ENCODE measurements around the gene PAPOLA. TPM values are rescaled to one million over a fixed set of nuclear protein-coding genes. Genes with fewer than 3 reads are reported as not detected.

PAPOLA gene
- total and polyA plus RNA-seq, 2 experiments from 2014 or later = 97.7 to 151 TPM

GRCh38 chr14:96586056-96586455 lies 83.9 kb downstream of the PAPOLA start:
- H3K4me2 ChIP-seq = no peak overlapping the region
- H3K4me1 ChIP-seq (ENCODE audit: insufficient read depth) = no peaks in the 10 kb centered on the region
- H2AFZ ChIP-seq = no peak overlapping the region
- H4K20me1 ChIP-seq (ENCODE audit: insufficient read depth, poor library complexity, severe bottlenecking) = no peaks in the 10 kb centered on the region
- DNase-seq (ENCODE audit: low spot score) = no peak
- no peak overlapping the region for H3K27ac ChIP-seq
- no peaks in the 10 kb centered on the region for H3K36me3 ChIP-seq (replicated peaks; ENCODE audit: insufficient read depth, low read depth)
- peaks cover 18% of the 10 kb centered on the region for H3K27me3 ChIP-seq
- H3K9me2 ChIP-seq (replicated peaks; ENCODE audit: insufficient read depth) = no peaks in the 10 kb centered on the region
- H3K79me2 ChIP-seq = no peaks in the 10 kb centered on the region
- WGBS (ENCODE audit: low lambda C conversion rate, missing lambda C conversion rate) = 81% methylated on average over 11 of the region's 11 CpGs
- H3K4me3 ChIP-seq = no peak overlapping the region
- TF ChIP-seq EZH2phosphoT487 (IDR thresholded peaks at IDR 0.05; ENCODE audit: low read depth, severe bottlenecking, unreplicated experiment) (no peak), EZH2 (IDR thresholded peaks at IDR 0.05; ENCODE audit: borderline replicate concordance) (no peak), CTCF (IDR thresholded peaks at IDR 0.05; ENCODE audit: poor library complexity) (no peak)
- no peaks in the 10 kb centered on the region for H3K9me3 ChIP-seq (ENCODE audit: low read depth)

DNA sequence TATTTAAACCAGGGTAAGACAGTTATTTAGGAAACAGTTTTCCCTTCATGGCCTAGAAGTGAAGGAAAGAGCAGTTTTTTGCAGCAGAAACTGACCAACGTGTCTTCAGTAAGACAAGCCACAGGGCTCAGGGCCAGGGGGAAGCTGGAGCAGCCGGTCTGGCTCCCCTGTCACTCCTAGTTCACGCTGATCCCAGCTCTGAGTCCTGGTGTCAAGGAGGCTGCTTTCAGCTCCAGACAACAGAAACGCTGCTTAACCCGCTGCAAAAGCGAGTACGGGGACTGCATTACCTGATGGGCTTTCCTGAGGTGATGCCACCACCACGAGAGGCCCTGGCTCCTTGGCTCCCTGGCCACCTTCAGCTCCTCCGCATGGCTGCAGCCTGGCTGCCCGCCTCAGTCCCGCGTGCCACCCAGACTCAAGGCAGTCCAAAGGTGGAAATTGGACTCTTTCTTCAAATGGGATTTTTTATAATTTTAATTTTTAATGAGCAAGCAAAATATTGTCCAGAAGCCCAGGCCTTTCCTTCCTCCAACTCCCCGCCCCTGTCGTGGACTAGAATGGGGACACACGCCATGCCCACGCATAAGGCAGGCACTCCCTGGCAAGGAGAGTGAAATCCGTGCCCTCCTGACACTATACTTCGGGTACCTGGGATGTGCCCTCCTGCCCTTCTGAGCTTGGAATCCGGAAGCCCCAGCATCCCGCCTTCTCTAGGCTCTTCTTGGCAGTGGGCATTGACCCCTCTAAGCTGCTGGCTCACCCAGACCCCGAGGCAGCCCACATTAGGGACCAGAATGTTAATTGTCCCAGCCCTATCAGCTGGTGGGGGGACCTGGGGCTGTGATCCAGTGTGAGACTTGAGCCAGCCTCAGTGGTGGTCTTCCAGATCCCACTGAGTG lies 85.0 kb downstream of the PAPOLA start:
- TF ChIP-seq CTCF (IDR thresholded peaks at IDR 0.05; ENCODE audit: poor library complexity) (no peak), EZH2 (IDR thresholded peaks at IDR 0.05; ENCODE audit: borderline replicate concordance) (no peak), EZH2phosphoT487 (IDR thresholded peaks at IDR 0.05; ENCODE audit: low read depth, severe bottlenecking, unreplicated experiment) (no peak)
- no peak overlapping the region for H2AFZ ChIP-seq
- peaks cover 18% of the 10 kb centered on the region for H3K27me3 ChIP-seq
- H3K27ac ChIP-seq = no peak overlapping the region
- H3K4me3 ChIP-seq = no peak overlapping the region
- H4K20me1 ChIP-seq (ENCODE audit: insufficient read depth, poor library complexity, severe bottlenecking) = no peaks in the 10 kb centered on the region
- H3K36me3 ChIP-seq (replicated peaks; ENCODE audit: insufficient read depth, low read depth) = no peaks in the 10 kb centered on the region
- no peaks in the 10 kb centered on the region for H3K79me2 ChIP-seq
- H3K9me3 ChIP-seq (ENCODE audit: low read depth) = no peaks in the 10 kb centered on the region
- H3K9me2 ChIP-seq (replicated peaks; ENCODE audit: insufficient read depth) = no peaks in the 10 kb centered on the region
- H3K4me2 ChIP-seq = no peak overlapping the region
- WGBS (ENCODE audit: low lambda C conversion rate, missing lambda C conversion rate) = 85% methylated on average over 21 of the region's 21 CpGs
- no peak for DNase-seq (ENCODE audit: low spot score)
- no peaks in the 10 kb centered on the region for H3K4me1 ChIP-seq (ENCODE audit: insufficient read depth)

- DNase-seq (ENCODE audit: low spot score) = no peak
- TF ChIP-seq EZH2 (IDR thresholded peaks at IDR 0.05; ENCODE audit: borderline replicate concordance) (no peak), CTCF (IDR thresholded peaks at IDR 0.05; ENCODE audit: poor library complexity) (no peak), EZH2phosphoT487 (IDR thresholded peaks at IDR 0.05; ENCODE audit: low read depth, severe bottlenecking, unreplicated experiment) (no peak)
- H3K27me3 ChIP-seq = peaks cover 18% of the 10 kb centered on the region
Observed at GRCh38 chr14:96587823-96588385, 85.7 kb downstream of the PAPOLA start.

More at GRCh38 chr14:96587823-96588385, 85.7 kb downstream of the PAPOLA start:
- Histone ChIP-seq H2AFZ (no peak overlapping the region), H3K27ac (no peak overlapping the region), H3K4me2 (no peak overlapping the region), H3K9me3 (ENCODE audit: low read depth) (no peaks in the 10 kb centered on the region), H3K4me3 (no peak overlapping the region), H3K9me2 (replicated peaks; ENCODE audit: insufficient read depth) (no peaks in the 10 kb centered on the region), H4K20me1 (ENCODE audit: insufficient read depth, poor library complexity, severe bottlenecking) (no peaks in the 10 kb centered on the region), H3K4me1 (ENCODE audit: insufficient read depth) (no peaks in the 10 kb centered on the region), H3K36me3 (replicated peaks; ENCODE audit: insufficient read depth, low read depth) (no peaks in the 10 kb centered on the region), H3K79me2 (no peaks in the 10 kb centered on the region)
- WGBS (ENCODE audit: low lambda C conversion rate, missing lambda C conversion rate) = 94% methylated on average over 6 of the region's 6 CpGs
